AG04450 (cell line): Measurements from ENCODE around the gene TIMP1. TPM values are rescaled to one million over a fixed set of nuclear protein-coding genes. Genes with fewer than 3 reads are reported as not detected.

ENCODE experiments used
- CTCF ChIA-PET: fragments of 300-600, 350-600 bp; formaldehyde crosslinking; extraction: SDS; loops from one replicate; lab custom pipeline; 2022; ENCODE audit warnings: antibody characterized with exemption, inconsistent platforms; lab: Charles Lee
- POLR2A ChIA-PET: fragments of 350-600 bp; formaldehyde crosslinking; extraction: SDS; loops from one replicate; lab custom pipeline; 2021; ENCODE audit warnings: antibody characterized with exemption, inconsistent platforms; lab: Yijun Ruan, JAX
- DNase-seq: peaks from one replicate; pipeline ENCODE4 v3.0.0-alpha.2; 2011; ENCODE audit warnings: low read depth, low spot score
- H3K27ac ChIP-seq: one replicate; pipeline ENCODE4 v1.5.1; 2012; ENCODE audit warnings: low read depth, low read length, control low read depth
- H3K27me3 ChIP-seq: one replicate; pipeline ENCODE4 v1.6.0; 2012; ENCODE audit warnings: low read length; ENCODE audit not compliant: control insufficient read depth, insufficient read depth
- H3K4me3 ChIP-seq: 2 replicates; pipeline ENCODE4 v1.5.1; 2011; ENCODE audit warnings: mild to moderate bottlenecking, low read depth, low read length, control low read depth
- H3K9me3 ChIP-seq: 2 replicates; pipeline ENCODE4 v1.5.1; 2012; ENCODE audit warnings: low read length; ENCODE audit not compliant: control insufficient read depth, insufficient read depth
- CTCF ChIP-seq: IDR thresholded peaks from 2 replicates; pipeline ENCODE4 v1.5.1; 2011; ENCODE audit warnings: low read depth, low read length, control low read depth, inconsistent platforms
- polyA plus RNA-seq: library from polyadenylated mRNA; depleted of rRNA; stranded (reverse); fragments of >200 nt; gene quantifications from 2 replicates; pipeline ENCODE4 v1.2.3, GENCODE V29; 2011

Gene TIMP1
- polyA plus RNA-seq, 1 experiment = 1,256 TPM

GRCh38 chrX:47610511-47610910, 28.3 kb downstream of the TIMP1 start:
- POLR2A ChIA-PET = no interaction called here
- Histone ChIP-seq H3K4me3 (no peak overlapping the region), H3K9me3 (no peaks in the 10 kb centered on the region), H3K27me3 (no peaks in the 10 kb centered on the region), H3K27ac (no peak overlapping the region)
- TF ChIP-seq CTCF = no peak
- CTCF ChIA-PET = no interaction called here
- no peak for DNase-seq

GRCh38 chrX:47611489-47611888, 29.3 kb downstream of the TIMP1 start:
- no peak overlapping the region for H3K4me3 ChIP-seq
- no peaks in the 10 kb centered on the region for H3K9me3 ChIP-seq
- no peak overlapping the region for H3K27ac ChIP-seq
- no peak for DNase-seq
- TF ChIP-seq CTCF = no peak
- no peaks in the 10 kb centered on the region for H3K27me3 ChIP-seq
- ChIA-PET CTCF (no interaction called here), POLR2A (no interaction called here)

- DNase-seq = no peak
- POLR2A ChIA-PET = no interaction called here
- CTCF ChIA-PET = no interaction called here
These were observed 29.7 kb downstream of the TIMP1 start for GRCh38 chrX:47611926-47612325.

GRCh38 chrX:47612418-47612817, 30.2 kb downstream of the TIMP1 start:
- ChIA-PET POLR2A (no interaction called here), CTCF (no interaction called here)
- Histone ChIP-seq H3K27ac (no peak overlapping the region), H3K4me3 (no peak overlapping the region), H3K27me3 (no peaks in the 10 kb centered on the region), H3K9me3 (no peaks in the 10 kb centered on the region)
- TF ChIP-seq CTCF = no peak
- DNase-seq = no peak

More at GRCh38 chrX:47611926-47612325, 29.7 kb downstream of the TIMP1 start:
- no peak for TF ChIP-seq CTCF
- Histone ChIP-seq H3K27me3 (no peaks in the 10 kb centered on the region), H3K4me3 (no peak overlapping the region), H3K27ac (no peak overlapping the region), H3K9me3 (no peaks in the 10 kb centered on the region)

- CTCF ChIA-PET = no interaction called here
These were observed 30.8 kb downstream of the TIMP1 start for GRCh38 chrX:47613082-47613481.

More at GRCh38 chrX:47613082-47613481, 30.8 kb downstream of the TIMP1 start:
- no peak for TF ChIP-seq CTCF
- Histone ChIP-seq H3K27ac (no peak overlapping the region), H3K4me3 (no peak overlapping the region), H3K27me3 (no peaks in the 10 kb centered on the region), H3K9me3 (no peaks in the 10 kb centered on the region)
- no peak for DNase-seq
- POLR2A ChIA-PET = no interaction called here
